Ascending aorta (tissue), 2 donors: Measurements from ENCODE around the gene CNOT6L. TPM values are rescaled to one million over a fixed set of nuclear protein-coding genes. Genes with fewer than 3 reads are reported as not detected.
A peak's percentile ranks its signal among the peaks of the same experiment; 100 is the strongest.

Source experiments
- DNase-seq, 2 donors: peaks; one replicate each; pipeline ENCODE4 v3.0.0-alpha.2; 2019; ENCODE audit warnings: low spot score in 2 of 2
- H3K27ac ChIP-seq, 2 donors: fragments of 200-600 bp; sonication (generic); one replicate each; pipeline ENCODE4 v1.5.1; 2016 to 2017; ENCODE audit warnings: mild to moderate bottlenecking in 1 of 2
- H3K27me3 ChIP-seq: fragments of 200-600 bp; sonication (generic); one replicate; pipeline ENCODE4 v1.5.1; 2017
- H3K36me3 ChIP-seq, 2 donors: fragments of 200-600 bp; sonication (generic); one replicate each; pipeline ENCODE4 v1.5.1; 2016
- H3K4me1 ChIP-seq, 2 donors: fragments of 200-600 bp; sonication (generic); one replicate each; pipeline ENCODE4 v1.5.1; 2016 to 2017; ENCODE audit warnings: mild to moderate bottlenecking in 1 of 2
- H3K4me3 ChIP-seq, 2 donors: fragments of 200-600 bp; sonication (generic); one replicate each; pipeline ENCODE4 v1.5.1; 2016 to 2017; ENCODE audit warnings: mild to moderate bottlenecking in 1 of 2
- H3K9me3 ChIP-seq, 2 donors: fragments of 200-600 bp; sonication (generic); one replicate each; pipeline ENCODE4 v1.5.1; 2016
- CTCF ChIP-seq, 3 experiments: fragments of 200-600 bp in 2 of 3; fragments of 450-650 bp in 1 of 3; sonication (generic) in 2 of 3; IDR thresholded peaks; one replicate each; pipeline ENCODE4 v1.5.1; 2016 to 2019; ENCODE audit warnings: antibody characterized with exemption in 3 of 3, mild to moderate bottlenecking in 1 of 3, moderate library complexity in 1 of 3
- intact Hi-C: fragments of 100-400 bp; cut with DNase I; formaldehyde crosslinking; loops from one replicate; pipeline ENCODE4 v1.15.1; 2023
- total RNA-seq: library from RNA; depleted of rRNA; stranded (reverse); fragments of >200 nt; gene quantifications from one replicate; pipeline ENCODE4 v1.1.0, GENCODE V29; 2016

CNOT6L gene
- total RNA-seq, 1 donor from 2014 or later: 13.1 TPM

- Histone ChIP-seq H3K4me3 (no peak overlapping the region), H3K27ac (no peak overlapping the region), H3K4me1 (no peaks in the 10 kb centered on the region), H3K36me3 (no peaks in the 10 kb centered on the region), H3K27me3 (no peaks in the 10 kb centered on the region), H3K9me3 (no peaks in the 10 kb centered on the region)
- intact Hi-C loops: no loop called here
- no peak for TF ChIP-seq CTCF (IDR thresholded peaks at IDR 0.05)
- no peak for DNase-seq
Observed at GRCh38 chr4:77833126-77833724, 14.1 kb upstream of the CNOT6L start.

- no peak overlapping the region for H3K4me3 ChIP-seq
- H3K27ac ChIP-seq: no peak overlapping the region
- no peak for DNase-seq
- H3K4me1 ChIP-seq: no peaks in the 10 kb centered on the region
- no peak for TF ChIP-seq CTCF (IDR thresholded peaks at IDR 0.05)
- no peaks in the 10 kb centered on the region for H3K9me3 ChIP-seq
- H3K27me3 ChIP-seq: no peaks in the 10 kb centered on the region
- H3K36me3 ChIP-seq: no peaks in the 10 kb centered on the region
- intact Hi-C loops: no loop called here
Observed at GRCh38 chr4:77827343-77827742, 8.2 kb upstream of the CNOT6L start.

GRCh38 chr4:77826275-77826674 is 7.1 kb upstream of the CNOT6L start:
- H3K27me3 ChIP-seq: no peaks in the 10 kb centered on the region
- TF ChIP-seq CTCF (IDR thresholded peaks at IDR 0.05): no peak
- no peaks in the 10 kb centered on the region for H3K9me3 ChIP-seq
- H3K36me3 ChIP-seq: no peaks in the 10 kb centered on the region
- peaks cover 0 to 7% of the 10 kb centered on the region in 2 donors for H3K4me1 ChIP-seq
- DNase-seq: no peak
- H3K4me3 ChIP-seq: no peak overlapping the region
- no peak overlapping the region for H3K27ac ChIP-seq
- intact Hi-C loops: no loop called here

- Histone ChIP-seq H3K27ac (peak overlapping the region; percentile 98 to 100), H3K27me3 (no peaks in the 10 kb centered on the region), H3K4me1 (peaks cover 0 to 14% of the 10 kb centered on the region in 2 donors), H3K9me3 (no peaks in the 10 kb centered on the region), H3K36me3 (no peaks in the 10 kb centered on the region), H3K4me3 (peak overlapping the region; percentile 97 to 99)
- intact Hi-C loops: no loop called here
- DNase-seq: no peak
- no peak for TF ChIP-seq CTCF (IDR thresholded peaks at IDR 0.05)
Observed at GRCh38 chr4:77821775-77822174, 2.6 kb upstream of the CNOT6L start.

- TF ChIP-seq CTCF (IDR thresholded peaks at IDR 0.05): no peak
- intact Hi-C loops: loop anchor here (1.0 kb wide), 1 partner anchor 41 kb away; the partner anchor contains the start of gene MRPL1
Observed at GRCh38 chr4:77820649-77821561, 1.7 kb upstream of the CNOT6L start.

More at GRCh38 chr4:77820649-77821561, 1.7 kb upstream of the CNOT6L start:
- no peak for DNase-seq
- Histone ChIP-seq H3K27ac (peak overlapping the region; percentile 98 to 100), H3K9me3 (no peaks in the 10 kb centered on the region), H3K4me1 (peaks cover 0 to 19% of the 10 kb centered on the region in 2 donors), H3K36me3 (no peaks in the 10 kb centered on the region), H3K27me3 (no peaks in the 10 kb centered on the region), H3K4me3 (peak overlapping the region; percentile 97 to 99)
